ENCODE measurements around the gene CCDC7. TPM values are rescaled to one million over a fixed set of nuclear protein-coding genes. Genes with fewer than 3 reads are reported as not detected.

CCDC7 gene
- polyA plus RNA-seq, 1 of the 3 experiments (the other 2 are of a cell fraction) = 0.44 TPM

- TF ChIP-seq, protein P1, sequence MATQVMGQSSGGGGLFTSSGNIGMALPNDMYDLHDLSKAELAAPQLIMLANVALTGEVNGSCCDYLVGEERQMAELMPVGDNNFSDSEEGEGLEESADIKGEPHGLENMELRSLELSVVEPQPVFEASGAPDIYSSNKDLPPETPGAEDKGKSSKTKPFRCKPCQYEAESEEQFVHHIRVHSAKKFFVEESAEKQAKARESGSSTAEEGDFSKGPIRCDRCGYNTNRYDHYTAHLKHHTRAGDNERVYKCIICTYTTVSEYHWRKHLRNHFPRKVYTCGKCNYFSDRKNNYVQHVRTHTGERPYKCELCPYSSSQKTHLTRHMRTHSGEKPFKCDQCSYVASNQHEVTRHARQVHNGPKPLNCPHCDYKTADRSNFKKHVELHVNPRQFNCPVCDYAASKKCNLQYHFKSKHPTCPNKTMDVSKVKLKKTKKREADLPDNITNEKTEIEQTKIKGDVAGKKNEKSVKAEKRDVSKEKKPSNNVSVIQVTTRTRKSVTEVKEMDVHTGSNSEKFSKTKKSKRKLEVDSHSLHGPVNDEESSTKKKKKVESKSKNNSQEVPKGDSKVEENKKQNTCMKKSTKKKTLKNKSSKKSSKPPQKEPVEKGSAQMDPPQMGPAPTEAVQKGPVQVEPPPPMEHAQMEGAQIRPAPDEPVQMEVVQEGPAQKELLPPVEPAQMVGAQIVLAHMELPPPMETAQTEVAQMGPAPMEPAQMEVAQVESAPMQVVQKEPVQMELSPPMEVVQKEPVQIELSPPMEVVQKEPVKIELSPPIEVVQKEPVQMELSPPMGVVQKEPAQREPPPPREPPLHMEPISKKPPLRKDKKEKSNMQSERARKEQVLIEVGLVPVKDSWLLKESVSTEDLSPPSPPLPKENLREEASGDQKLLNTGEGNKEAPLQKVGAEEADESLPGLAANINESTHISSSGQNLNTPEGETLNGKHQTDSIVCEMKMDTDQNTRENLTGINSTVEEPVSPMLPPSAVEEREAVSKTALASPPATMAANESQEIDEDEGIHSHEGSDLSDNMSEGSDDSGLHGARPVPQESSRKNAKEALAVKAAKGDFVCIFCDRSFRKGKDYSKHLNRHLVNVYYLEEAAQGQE (IDR thresholded peaks at IDR 0.05; ENCODE audit: low read depth, low read length) = no peak
- TF ChIP-seq, protein P2, sequence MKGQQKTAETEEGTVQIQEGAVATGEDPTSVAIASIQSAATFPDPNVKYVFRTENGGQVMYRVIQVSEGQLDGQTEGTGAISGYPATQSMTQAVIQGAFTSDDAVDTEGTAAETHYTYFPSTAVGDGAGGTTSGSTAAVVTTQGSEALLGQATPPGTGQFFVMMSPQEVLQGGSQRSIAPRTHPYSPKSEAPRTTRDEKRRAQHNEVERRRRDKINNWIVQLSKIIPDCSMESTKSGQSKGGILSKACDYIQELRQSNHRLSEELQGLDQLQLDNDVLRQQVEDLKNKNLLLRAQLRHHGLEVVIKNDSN (IDR thresholded peaks at IDR 0.05; ENCODE audit: borderline replicate concordance, low read depth) = no peak
Measured at GRCh38 chr10:32922170-32922569, 476.2 kb downstream of the CCDC7 start (continued).

GRCh38 chr10:32923134-32923533, 477.2 kb downstream of the CCDC7 start:
- POLR2A ChIA-PET = no interaction called here
- TF ChIP-seq NRF1 (IDR thresholded peaks at IDR 0.05; ENCODE audit: low read depth, low read length) (no peak), GABPA (IDR thresholded peaks at IDR 0.05; ENCODE audit: low read depth) (no peak), RFX5 (IDR thresholded peaks at IDR 0.05; ENCODE audit: low read length) (no peak), RCOR1 (IDR thresholded peaks at IDR 0.05; ENCODE audit: low read length) (no peak), ZBTB33 (IDR thresholded peaks at IDR 0.05; ENCODE audit: borderline replicate concordance, low read depth) (no peak), YY1 (IDR thresholded peaks at IDR 0.05; ENCODE audit: low read depth) (no peak), SMC3 (IDR thresholded peaks at IDR 0.05; ENCODE audit: low read depth, low read length) (no peak), CHD2 (IDR thresholded peaks at IDR 0.05; ENCODE audit: low read length, partially characterized antibody) (no peak), EP300 (IDR thresholded peaks at IDR 0.05; ENCODE audit: borderline replicate concordance in 1 of 2, low read depth in 1 of 2, low read length in 1 of 2) (no peak), POLR2AphosphoS5 (IDR thresholded peaks at IDR 0.05; ENCODE audit: low read depth, low read length) (no peak), TAF1 (IDR thresholded peaks at IDR 0.05; ENCODE audit: borderline replicate concordance, low read depth, low read length) (no peak), JUND (IDR thresholded peaks at IDR 0.05) (no peak), RXRA (IDR thresholded peaks at IDR 0.05; ENCODE audit: borderline replicate concordance, low read depth) (no peak), MXI1 (IDR thresholded peaks at IDR 0.05; ENCODE audit: low read depth, low read length) (no peak)
- TF ChIP-seq, protein P1 (IDR thresholded peaks at IDR 0.05; ENCODE audit: low read depth, low read length) = no peak
- TF ChIP-seq, protein P2 (IDR thresholded peaks at IDR 0.05; ENCODE audit: borderline replicate concordance, low read depth) = no peak
- TF ChIP-seq, protein P3, sequence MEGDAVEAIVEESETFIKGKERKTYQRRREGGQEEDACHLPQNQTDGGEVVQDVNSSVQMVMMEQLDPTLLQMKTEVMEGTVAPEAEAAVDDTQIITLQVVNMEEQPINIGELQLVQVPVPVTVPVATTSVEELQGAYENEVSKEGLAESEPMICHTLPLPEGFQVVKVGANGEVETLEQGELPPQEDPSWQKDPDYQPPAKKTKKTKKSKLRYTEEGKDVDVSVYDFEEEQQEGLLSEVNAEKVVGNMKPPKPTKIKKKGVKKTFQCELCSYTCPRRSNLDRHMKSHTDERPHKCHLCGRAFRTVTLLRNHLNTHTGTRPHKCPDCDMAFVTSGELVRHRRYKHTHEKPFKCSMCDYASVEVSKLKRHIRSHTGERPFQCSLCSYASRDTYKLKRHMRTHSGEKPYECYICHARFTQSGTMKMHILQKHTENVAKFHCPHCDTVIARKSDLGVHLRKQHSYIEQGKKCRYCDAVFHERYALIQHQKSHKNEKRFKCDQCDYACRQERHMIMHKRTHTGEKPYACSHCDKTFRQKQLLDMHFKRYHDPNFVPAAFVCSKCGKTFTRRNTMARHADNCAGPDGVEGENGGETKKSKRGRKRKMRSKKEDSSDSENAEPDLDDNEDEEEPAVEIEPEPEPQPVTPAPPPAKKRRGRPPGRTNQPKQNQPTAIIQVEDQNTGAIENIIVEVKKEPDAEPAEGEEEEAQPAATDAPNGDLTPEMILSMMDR (IDR thresholded peaks at IDR 0.05) = no peak
- Histone ChIP-seq H3K9me2 (no peaks in the 10 kb centered on the region), H3K4me3 (ENCODE audit: low read depth in 2 of 2, low read length in 1 of 2) (no peak overlapping the region), H4K20me1 (ENCODE audit: insufficient read depth) (peaks cover 14% of the 10 kb centered on the region), H3K9me3 (no peaks in the 10 kb centered on the region), H3K4me1 (ENCODE audit: control insufficient read depth in 1 of 2, insufficient read depth in 2 of 2, low read depth in 1 of 2, low read length in 1 of 2) (peaks cover 0 to 15% of the 10 kb centered on the region in 2 experiments; a peak in 2 of 4 replicates), H3K36me3 (replicated peaks in 1 of 2; ENCODE audit: control insufficient read depth in 1 of 2, insufficient read depth in 2 of 2, low read length in 1 of 2) (peaks cover 95 to 100% of the 10 kb centered on the region in 2 experiments), H3F3A (replicated peaks; ENCODE audit: insufficient read depth) (peaks cover 40% of the 10 kb centered on the region), H2AFZ (ENCODE audit: low read depth) (no peak overlapping the region), H3K27ac (ENCODE audit: low read depth in 2 of 2, low read length in 1 of 2) (peak overlapping the region; percentile 2 to 60; a peak in 1 of 4 replicates), H3K79me2 (ENCODE audit: insufficient read depth) (peaks cover 98% of the 10 kb centered on the region), H3K27me3 (ENCODE audit: insufficient read depth) (no peaks in the 10 kb centered on the region), H3K9ac (no peak overlapping the region), H3K4me2 (no peak overlapping the region)
- no peak for DNase-seq
- CTCF ChIA-PET = interaction anchor here (0.8 to 0.9 kb wide), 2 partner anchors 11 to 31 kb away, joined by 3 read pairs; no protein-coding TSS in a partner anchor
- WGBS (ENCODE audit: low lambda C conversion rate) = 78% methylated on average over 2 of the region's 2 CpGs

Measured in SK-N-SH (cell line).